ENCODE results near the gene FBLN5. TPM values are rescaled to one million over a fixed set of nuclear protein-coding genes. Genes with fewer than 3 reads are reported as not detected.
A peak's percentile ranks its signal among the peaks of the same experiment; 100 is the strongest.

Gene FBLN5
- total and polyA plus RNA-seq, 9 of the 15 experiments (the other 6 are each of a cell fraction or from before 2014, with no cell fraction given), result 0.11 to 0.22 TPM; not detected in 7

DNA sequence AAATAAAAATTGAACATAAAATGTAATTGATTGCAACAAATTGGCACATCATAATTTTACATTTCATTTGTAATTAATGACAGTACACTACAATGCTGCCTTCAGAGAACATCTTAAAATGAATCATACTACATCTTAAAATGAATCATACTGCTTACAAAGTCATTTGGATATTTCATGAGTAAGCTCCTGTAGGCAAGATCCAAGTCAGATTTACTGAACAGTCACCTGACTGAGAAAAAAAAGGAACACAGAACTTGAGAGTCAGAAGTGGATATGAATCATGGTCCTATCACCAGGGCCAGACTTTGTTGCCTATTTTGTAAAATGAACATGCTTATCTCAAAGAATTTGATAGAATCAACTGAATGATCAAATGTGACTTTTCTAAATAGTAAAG lies 32.7 kb upstream of the FBLN5 start (continued):
- TF ChIP-seq CBFA2T2 (conservative IDR thresholded peaks at IDR 0.05) (0 out of 2 replicates have a peak, but pooled peaks have one; percentile 22), IRF2 (CRISPR knock-in tag; IDR thresholded peaks at IDR 0.05) (no peak), HCFC1 (IDR thresholded peaks at IDR 0.05; ENCODE audit: low read depth, low read length) (no peak), EWSR1 (IDR thresholded peaks at IDR 0.05; ENCODE audit: borderline replicate concordance, low read depth, partially characterized antibody) (no peak), SMAD1 (IDR thresholded peaks at IDR 0.05; ENCODE audit: low read depth, low read length, partially characterized antibody) (no peak), ZNF518B (CRISPR knock-in tag; IDR thresholded peaks at IDR 0.05) (no peak), PML (IDR thresholded peaks at IDR 0.05; ENCODE audit: low read length) (no peak), SETDB1 (IDR thresholded peaks at IDR 0.05; ENCODE audit: low read length) (no peak), CBFA2T3 (IDR thresholded peaks at IDR 0.05) (peak; percentile 33; the same call in 1 of the 2 replicates), HNRNPUL1 (IDR thresholded peaks at IDR 0.05; ENCODE audit: low read length) (no peak), SUPT5H (IDR thresholded peaks at IDR 0.05) (no peak), FOXA3 (CRISPR knock-in tag; conservative IDR thresholded peaks at IDR 0.05 in 1 of 2, IDR thresholded peaks at IDR 0.05 in 1 of 2) (no peak), CTBP1 (IDR thresholded peaks at IDR 0.05; ENCODE audit: borderline replicate concordance) (no peak), ETS2 (tag; IDR thresholded peaks at IDR 0.05; ENCODE audit: borderline replicate concordance, poor library complexity, severe bottlenecking) (no peak), C11orf30 (IDR thresholded peaks at IDR 0.05; ENCODE audit: low read depth) (no peak), ZNF384 (IDR thresholded peaks at IDR 0.05; ENCODE audit: low read depth, low read length) (0 out of 2 replicates have a peak, but pooled peaks have one; percentile 24), CHD4 (IDR thresholded peaks at IDR 0.05; ENCODE audit: insufficient read depth, insufficient replicate concordance, low read depth, low read length, poor library complexity, severe bottlenecking) (no peak), SMARCA4 (IDR thresholded peaks at IDR 0.05) (0 out of 2 replicates have a peak, but pooled peaks have one; percentile 22)
- TF ChIP-seq, protein P1, sequence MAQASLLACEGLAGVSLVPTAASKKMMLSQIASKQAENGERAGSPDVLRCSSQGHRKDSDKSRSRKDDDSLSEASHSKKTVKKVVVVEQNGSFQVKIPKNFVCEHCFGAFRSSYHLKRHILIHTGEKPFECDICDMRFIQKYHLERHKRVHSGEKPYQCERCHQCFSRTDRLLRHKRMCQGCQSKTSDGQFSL (CRISPR knock-in tag; IDR thresholded peaks at IDR 0.05), result no peak
- TF ChIP-seq, protein P1 (tag; IDR thresholded peaks at IDR 0.05), result no peak

Data from K562 (cell line).